Activated T-cell treated with anti-CD3 and anti-CD28 coated beads for 48 hours (primary cell): ENCODE measurements around the gene SHISA5.

Experiments
- DNase-seq: peaks from one replicate; pipeline ENCODE4 v3.0.0-alpha.2; 2020; ENCODE audit warnings: low read depth

SHISA5 gene

DNA sequence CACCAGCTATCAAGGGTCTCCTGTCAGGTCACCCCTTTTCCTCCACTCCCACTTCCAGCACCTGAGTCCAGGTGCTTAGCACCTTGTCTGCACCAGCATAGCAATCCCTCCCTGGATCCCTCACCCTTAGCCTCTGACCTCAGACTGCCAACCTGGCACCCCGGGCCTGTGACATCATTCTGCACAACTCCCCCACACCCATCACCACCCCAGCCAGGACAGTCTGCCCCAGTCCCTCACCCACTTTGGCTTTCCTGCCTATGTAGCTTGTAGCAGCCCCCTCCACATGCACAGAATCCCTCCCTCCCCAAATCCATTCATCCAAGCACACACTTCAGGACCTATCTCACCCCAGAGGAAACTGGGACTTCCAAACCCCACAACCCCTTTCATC lies 73.3 kb downstream of the SHISA5 start:
- no peak for DNase-seq

DNA sequence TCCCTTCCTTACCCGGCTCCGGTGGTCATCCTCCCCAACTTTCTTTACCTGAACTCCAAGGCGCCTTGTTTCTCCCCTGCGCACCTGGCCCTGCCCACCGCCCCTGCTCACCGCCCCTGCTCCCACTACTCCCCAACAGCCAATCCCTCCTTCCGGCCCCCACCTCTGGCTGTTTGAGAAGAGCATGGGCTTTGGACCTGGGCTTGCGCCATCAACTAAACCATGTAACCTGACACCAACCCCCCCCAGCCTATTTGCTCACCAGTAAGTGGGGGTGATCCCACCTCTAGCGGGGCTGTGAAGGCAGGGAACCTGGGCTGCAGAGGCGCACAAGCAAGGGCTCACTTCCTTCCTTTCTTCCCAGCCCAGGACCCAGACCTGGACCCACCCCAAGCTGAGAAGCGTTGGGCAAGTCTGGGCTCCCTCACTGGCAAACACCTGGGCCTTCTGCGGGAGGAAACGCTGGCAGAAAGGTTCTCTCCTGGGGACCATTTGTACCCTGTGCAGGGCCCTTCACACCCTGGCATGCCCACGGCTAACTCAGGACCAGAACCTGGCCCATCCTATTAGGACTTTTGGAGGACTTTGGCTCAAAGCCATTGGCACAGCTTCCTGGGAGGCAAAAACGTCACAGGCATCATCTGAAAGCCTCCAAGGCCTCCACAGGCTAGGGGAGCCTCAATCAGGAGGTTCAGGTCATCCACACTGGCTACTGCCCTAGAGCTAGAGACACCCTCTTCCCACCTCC lies 73.8 kb downstream of the SHISA5 start, which contains the start of gene PLXNB1:
Gene PLXNB1, minus strand, starts transcription at position 127 of the 748 bp plus-strand sequence. CDS start 5,475 bp downstream, outside the sequence.
- DNase-seq = no peak

DNA sequence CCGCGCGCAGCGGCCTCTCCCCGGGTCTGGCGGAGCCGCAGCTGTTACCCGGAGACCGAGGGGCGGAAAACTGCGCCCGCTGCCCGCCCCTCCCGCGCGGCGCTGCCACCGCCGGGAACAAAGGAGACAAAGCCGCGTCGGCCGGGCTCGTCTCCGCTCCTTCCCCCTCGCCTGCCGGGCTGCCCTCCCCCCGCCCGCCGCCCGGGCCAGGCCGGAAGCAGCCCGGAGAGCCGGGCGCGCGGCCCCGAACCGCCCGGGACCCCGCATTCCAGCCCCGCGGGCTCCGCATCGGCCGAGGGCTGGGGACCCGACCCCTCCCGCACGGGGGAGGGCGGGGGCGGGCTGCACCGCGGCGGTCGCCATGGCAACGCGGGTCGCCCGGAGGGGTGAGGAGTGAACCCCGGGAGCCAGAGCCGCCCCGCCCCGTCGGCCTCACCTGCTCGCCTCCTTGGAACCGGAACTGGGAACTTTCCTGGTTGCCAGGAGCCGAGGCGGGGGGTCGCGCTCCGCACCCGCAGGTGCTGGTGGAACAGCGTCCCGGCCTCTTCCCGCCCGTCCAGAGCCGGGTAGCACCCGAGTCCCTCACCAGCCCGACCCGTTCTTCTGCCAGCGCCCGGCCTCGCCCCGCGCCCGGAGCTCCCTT lies 74.5 kb downstream of the SHISA5 start:
- DNase-seq = peak; percentile 49

DNA sequence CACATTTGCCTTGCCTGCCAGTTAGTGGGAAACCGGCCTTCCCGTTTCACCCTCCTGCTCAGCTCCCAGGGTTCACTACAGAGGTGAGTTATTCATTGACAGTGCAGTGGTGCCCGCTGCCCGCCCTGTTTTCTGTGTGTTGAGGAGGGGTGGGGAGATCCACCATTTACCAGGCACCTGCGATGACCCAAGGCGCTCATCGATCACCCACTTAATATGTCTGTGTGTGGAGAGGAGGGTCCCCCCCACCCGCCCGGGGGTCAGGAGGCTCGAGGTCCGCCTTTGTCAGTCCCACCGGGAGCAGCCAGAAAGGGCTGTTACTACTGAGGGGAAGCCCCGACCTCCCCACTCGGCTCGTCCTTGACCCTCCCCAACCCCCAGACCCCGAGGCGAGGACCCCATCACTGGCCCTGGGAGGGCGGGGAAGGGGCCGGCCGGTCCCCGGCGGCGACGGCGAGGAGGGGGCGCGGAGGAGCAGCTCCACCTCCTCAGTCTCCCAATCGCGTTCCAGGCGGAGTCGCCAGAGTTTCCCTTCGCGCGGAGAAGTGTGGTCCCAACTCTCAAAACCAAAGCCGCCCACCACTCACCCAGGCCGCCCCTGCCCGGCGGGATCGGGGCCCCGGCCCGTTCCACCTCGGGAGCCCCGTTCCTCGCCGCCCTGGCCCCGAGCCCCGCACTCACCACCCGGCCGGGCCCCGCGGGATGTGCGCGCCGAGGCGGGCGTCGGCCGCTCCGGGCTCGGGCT lies 75.2 kb downstream of the SHISA5 start:
- no peak for DNase-seq

DNA sequence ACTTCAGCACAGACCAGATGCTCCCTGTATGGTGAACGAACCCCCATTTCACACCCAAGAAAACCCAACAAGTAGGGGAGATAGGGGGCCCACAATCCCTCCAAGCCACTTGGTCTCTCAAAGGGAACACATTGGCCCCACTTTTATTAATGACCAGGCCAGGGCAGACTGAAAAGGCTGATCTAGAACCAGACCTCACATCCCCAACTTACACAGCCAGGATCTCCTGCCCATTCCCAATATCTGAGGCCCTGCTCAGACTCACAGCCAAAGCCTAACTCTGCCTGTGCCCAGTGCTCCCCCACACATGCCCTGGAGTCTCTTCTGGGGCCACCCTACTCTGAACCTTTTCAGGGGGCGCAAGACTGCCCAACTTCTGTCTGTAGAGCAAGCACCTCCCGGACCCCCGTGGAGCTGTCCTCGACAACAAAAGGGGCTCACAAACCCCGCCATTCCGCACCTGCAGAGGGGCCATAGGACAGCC lies 75.8 kb downstream of the SHISA5 start:
- no peak for DNase-seq

DNA sequence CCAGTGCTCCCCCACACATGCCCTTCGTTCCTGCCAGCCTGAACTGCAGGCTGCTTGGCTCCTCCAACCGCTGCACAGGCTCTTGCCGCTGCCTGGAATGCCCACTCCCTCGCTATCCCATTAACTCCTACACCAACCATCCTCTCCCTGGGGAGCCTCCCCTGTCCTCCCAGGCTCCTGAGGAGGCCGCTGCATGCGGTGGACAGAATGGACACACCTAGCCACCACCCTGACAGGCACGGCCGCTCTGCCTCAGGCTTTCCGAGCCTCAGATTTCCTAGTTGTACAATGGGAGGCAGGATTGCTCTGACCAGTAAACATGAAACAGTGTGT lies 76.4 kb downstream of the SHISA5 start:
- DNase-seq = no peak

DNA sequence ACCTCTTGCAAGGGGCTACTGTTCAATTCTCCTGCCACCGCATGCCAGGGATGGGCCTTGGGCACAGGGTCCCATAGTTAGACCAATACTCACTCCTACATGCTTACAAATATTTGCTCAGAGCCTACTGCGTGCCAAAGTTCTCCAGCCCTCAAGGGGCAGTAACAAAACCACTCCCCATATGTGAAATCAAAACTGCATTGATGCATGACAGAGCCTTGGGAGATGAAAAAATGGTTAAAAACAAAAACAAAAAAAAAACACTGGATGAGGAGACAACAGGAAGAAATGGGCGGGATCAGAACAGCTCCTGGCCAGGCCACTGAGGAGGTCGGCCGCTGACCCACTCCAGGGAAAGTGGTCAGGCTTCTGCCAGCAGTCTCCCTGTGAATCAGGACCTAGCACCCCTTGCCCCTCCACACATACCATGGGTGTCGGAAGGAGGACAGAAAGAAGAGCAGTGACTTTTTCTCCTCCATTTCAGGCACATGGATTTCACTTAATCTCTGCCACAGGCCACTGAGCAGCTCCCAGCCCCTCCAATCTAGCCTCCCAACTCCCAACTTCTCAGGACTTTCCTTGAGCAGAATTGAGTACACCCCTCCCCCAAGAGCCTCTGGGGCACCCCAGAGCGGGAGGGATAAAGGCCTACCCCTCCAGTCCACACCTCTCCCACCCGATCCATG lies 76.9 kb downstream of the SHISA5 start:
- no peak for DNase-seq

DNA sequence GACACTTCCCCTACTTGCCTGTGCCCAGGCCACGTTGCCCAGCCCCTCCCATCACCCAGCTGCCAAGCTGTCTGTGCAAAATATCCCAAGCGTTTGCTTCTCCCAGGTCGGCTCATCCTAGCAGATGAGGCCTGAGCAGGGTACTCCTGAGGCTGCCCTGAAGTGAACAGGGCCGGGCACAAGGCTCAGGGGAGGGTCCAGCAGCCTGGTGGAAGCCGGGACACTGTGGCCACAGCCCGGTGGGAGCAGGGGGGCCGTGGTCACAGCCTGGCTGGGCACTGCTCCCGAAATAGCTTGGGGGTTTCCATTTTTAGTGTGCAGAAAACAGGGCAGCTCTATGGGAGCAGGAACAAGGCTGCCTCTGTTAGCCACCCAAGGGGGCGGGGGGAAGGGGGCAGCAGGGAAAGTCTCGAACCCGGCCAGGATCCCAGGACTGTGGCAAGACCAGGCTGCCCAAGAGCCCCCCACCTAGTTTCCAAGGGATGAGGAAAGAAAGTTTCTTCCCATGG lies 77.5 kb downstream of the SHISA5 start:
- DNase-seq = no peak

DNA sequence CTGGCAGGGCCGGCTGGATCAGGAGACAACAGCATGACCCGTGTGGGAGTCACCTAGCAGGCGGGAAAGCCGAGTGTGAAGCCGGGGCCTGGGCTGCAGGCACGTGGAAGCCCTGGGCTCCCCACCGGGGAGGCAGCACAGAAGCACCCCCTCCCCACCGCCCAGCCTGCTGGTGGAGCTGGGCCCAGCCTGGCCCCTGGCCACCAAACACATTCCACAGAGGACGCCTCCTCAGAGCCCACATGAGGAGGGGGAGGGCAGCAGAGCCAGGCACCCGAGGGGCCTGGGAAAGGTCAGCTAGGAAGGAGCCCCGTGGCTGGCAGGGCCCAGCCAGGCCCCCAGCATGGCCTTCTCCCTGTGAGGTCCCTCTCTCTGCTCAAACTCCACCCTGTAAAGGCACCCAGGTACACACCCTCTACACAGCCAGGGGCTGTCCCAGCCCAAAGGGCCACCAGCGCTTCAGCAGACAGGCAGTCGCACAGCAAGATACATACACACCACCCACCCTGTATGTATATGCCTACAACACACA lies 78.6 kb downstream of the SHISA5 start:
- no peak for DNase-seq

DNA sequence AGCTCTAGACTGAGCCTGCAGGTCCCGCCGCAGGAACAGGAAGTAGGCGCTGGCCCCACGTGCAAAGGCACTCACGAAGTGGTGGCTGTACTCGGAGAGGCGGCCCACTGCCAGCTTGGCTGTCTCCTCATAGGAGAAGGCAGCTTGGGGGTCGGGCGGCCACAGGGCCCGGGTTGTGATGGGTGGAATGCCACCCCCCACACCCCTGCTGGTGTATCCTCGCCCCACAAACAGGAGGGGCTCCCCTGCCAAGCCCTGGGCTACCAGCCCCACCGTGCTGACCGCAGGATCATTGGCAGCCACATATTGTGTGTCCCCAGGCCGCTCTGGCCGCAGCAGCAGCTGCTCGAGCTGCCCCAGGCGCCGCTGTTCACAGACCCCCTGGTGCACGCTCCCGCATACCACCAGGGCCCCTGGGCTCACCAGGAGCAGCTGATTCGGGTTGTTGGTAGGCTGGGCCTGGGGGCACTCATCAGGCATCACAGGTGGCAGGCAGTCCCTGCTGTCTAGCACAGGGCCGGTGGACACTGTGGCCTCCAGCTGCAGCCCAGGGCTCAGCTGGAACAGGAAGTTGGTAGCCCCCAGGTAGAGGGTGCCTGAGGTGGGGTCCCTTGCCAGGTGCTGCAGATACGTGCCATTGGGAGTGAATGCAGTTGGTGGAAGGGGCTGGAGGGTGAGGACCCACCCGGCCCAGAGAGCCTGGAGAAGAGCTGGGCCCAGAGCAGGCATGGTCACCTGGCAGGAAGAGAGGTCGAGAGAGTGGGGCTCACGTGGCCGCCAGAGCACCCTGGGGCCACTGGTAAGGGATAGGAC lies 79.9 kb downstream of the SHISA5 start:
- DNase-seq = no peak

DNA sequence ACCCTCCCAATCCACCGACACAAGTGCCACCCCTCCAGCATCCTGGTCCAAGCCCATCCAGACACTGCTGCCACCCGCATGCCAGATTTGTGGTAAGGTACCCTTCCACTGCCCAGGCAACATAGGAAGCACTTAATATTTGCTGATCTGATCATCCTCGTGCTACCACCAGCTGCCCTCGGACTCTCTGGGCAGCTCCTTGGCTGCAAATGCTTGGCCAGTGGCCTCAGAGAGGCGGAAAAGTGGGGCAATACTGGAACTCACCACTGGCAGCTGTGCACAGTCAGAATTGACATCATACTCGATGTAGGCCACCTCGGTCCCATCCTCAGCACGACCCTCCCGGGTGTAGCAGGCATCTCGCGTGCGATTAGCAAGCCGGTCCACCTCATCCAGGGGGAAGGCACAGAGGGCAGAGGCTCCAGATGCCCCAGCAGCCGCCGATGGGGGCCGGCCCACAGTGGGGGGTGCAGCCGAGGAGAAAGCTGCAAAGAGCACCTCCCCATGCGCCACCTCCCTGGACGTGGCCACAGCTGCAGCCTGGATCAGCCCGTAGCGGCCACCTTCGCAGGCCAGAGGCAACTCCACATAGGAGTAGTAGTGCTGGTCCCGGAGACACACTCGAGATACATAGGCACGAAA lies 80.6 kb downstream of the SHISA5 start:
- DNase-seq = no peak

DNA sequence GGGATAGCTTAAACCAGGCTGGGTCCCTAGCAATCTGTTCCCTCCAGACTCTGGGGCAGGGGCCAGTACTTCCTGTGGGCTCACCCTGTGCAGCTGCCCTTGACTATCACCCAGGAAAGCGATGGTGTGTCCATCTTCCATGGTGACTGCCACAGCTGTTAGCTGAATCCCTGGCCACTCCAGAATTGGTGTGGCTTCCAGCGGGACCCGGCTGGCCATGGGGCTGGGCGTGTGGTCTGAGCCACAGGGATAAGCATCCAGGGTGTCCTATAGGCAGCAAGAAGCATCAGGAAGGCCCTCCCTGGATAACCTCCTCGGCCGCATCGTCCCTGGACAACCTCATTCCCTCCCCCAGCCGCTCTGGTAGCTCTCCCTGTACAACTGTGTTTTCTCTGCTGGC lies 81.3 kb downstream of the SHISA5 start:
- DNase-seq = no peak

DNA sequence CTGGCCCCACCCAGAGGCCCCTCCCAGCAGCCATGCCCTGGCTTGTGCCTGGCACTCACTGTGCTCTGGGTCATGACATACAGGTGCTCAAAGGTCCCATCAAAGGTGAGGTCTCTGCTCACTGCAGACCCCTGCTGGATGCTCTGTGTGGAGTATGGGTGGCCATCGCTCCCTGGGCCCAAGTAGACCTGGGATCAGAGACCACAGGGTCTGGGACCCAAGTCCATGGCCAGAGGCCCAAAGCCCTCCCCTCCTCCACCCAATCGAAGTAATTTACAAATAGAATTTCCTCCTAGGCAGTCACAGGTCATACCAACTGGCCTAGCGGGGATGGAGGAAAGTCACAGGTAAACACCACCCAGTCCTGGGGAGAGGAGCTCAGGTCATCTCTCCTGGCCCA lies 81.7 kb downstream of the SHISA5 start:
- no peak for DNase-seq

DNA sequence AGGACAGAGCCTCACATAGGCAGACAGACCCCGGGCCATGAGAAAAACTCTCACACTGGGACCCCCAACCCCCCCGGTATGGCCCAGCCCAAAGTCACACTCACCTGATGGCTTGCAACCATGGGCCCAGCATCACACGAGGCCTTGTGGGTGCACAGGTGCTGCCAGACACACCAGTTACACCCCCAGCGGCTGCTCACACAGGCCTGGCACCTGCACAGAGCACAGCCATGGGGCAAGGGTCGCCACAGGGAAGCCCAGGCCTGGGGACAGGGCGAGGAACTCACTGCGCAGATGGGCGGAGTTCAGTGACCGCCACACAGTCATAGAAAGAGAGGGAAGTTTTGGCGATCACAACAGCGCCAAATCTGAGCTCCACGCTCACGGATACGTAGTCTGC lies 83.4 kb downstream of the SHISA5 start:
- no peak for DNase-seq

DNA sequence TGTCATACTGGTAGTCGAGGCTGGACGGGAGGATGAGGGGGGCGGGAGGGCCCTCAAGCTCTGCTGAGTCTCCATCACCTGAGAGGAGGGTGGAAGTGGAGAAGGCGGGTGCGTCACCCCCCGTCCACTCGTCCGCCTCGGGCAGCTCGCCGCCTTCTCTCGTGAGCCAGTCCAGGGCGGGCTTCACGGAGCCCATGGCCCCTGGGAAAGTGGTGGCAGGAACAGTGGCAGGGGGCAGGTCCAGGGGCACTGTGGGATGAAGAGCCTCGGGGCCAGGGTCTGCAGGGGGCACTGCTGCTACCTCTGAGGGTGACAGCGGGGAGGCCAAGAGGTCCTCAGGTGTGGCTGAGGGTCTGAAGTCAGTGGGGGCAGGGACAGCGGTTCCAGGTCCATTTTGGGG lies 84.4 kb downstream of the SHISA5 start:
- no peak for DNase-seq

DNA sequence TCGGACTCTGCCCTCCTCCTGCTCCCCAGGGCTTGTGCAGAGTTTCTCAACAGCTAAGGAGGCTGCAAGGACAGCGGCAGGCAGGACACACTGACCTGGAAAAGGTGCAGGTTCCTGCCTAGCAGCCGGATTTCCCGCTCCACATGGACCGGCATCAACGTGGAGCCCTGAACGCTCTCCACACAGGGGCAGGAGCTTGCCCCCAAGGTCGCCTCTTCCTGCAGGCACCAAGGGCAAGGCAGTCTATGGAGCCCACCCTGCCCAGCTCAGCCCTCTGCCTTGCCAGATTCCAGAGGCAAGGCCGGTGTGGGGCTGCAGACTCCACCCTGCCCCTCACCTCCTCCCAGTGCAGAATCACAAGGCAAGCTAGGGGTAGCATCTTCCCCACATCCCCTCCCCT lies 84.8 kb downstream of the SHISA5 start:
- DNase-seq = no peak

DNA sequence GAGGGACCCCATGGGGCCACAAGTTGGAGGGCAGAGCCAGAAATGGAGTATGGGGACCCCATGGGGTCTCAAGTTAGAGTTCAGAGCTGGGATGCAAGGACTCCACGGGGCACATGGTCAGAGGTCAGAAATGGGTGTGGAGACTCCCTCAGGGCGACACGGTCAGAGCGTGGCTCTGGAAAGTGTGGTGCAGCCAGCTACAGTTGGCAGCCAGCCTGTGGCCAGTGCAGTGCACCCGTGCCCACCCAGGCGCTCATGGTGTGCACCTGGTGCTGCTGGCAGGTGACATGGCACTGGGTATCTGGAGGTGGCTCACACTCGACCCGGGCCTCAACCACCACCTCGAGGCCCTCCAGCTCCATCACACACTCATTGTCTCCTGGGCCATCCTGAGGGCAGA lies 85.3 kb downstream of the SHISA5 start:
- no peak for DNase-seq

DNA sequence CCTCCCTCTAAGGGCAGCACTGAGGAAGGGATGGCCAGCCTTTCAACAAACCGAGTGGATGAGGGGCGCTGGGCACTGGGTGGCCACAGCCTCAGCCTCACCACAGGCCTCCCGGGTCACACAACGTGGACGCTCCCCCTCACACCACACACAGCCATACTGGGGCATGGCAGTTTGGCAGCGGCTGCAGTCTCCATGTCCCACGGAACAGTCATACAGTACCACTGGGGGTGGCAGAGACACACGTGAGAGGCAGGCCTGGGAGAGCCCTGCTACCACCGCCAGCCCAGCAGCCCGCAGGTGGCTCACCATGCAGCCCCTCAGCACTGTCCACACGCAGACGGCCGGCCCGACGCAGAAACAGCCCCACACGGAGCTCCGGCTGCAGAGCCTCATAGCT lies 85.8 kb downstream of the SHISA5 start:
- DNase-seq = no peak
